LoVo (cell line): ENCODE results near the gene GMFB.

Experiments
- DNase-seq: peaks from one replicate; pipeline ENCODE4 v3.0.0-alpha.2; 2016; ENCODE audit warnings: low spot score

The GMFB gene

GRCh38 chr14:54488646-54489317 is at the start of gene GMFB:
Gene GMFB, minus strand, starts transcription at chr14:54488980. Its CDS starts 53 bp downstream, at chr14:54488927.
- DNase-seq, result peak; percentile 92

GRCh38 chr14:54538055-54538454 is 49.3 kb upstream of the GMFB start:
- DNase-seq, result no peak

GRCh38 chr14:54537651-54538050 is 48.9 kb upstream of the GMFB start:
- DNase-seq, result peak; percentile 4

- DNase-seq, result no peak
These were observed 46.9 kb upstream of the GMFB start for GRCh38 chr14:54535646-54536045.

GRCh38 chr14:54535126-54535525 is 46.3 kb upstream of the GMFB start:
- DNase-seq, result no peak

- no peak for DNase-seq
These were observed 44.3 kb upstream of the GMFB start for GRCh38 chr14:54533100-54533499.

GRCh38 chr14:54532111-54533012 is 43.6 kb upstream of the GMFB start:
- no peak for DNase-seq

- peak; percentile 28 for DNase-seq
These were observed 41.0 kb upstream of the GMFB start for GRCh38 chr14:54529811-54530210.

- no peak for DNase-seq
These were observed 40.2 kb upstream of the GMFB start for GRCh38 chr14:54528973-54529372.

GRCh38 chr14:54524410-54524809 is 35.6 kb upstream of the GMFB start:
- DNase-seq, result no peak

- DNase-seq, result no peak
These were observed 27.9 kb upstream of the GMFB start for GRCh38 chr14:54516709-54517108.

GRCh38 chr14:54515670-54516069 is 26.9 kb upstream of the GMFB start:
- DNase-seq, result no peak

- no peak for DNase-seq
These were observed 23.6 kb upstream of the GMFB start for GRCh38 chr14:54512393-54512792.

GRCh38 chr14:54509546-54510501 is 21.0 kb upstream of the GMFB start, which contains the start of gene CGRRF1:
Gene CGRRF1, plus strand, starts transcription at chr14:54509906. Its CDS starts 54 bp downstream, at chr14:54509960.
- DNase-seq, result peak; percentile 99

- DNase-seq, result no peak
These were observed 14.7 kb upstream of the GMFB start for GRCh38 chr14:54503486-54503885.

- no peak for DNase-seq
These were observed 13.8 kb upstream of the GMFB start for GRCh38 chr14:54502602-54503001.

- DNase-seq, result no peak
These were observed 12.7 kb upstream of the GMFB start for GRCh38 chr14:54501480-54501879.

- no peak for DNase-seq
These were observed 12.0 kb upstream of the GMFB start for GRCh38 chr14:54500744-54501143.

GRCh38 chr14:54498579-54498978 is 9.8 kb upstream of the GMFB start:
- DNase-seq, result no peak

- DNase-seq, result no peak
These were observed 9.3 kb upstream of the GMFB start for GRCh38 chr14:54498095-54498531.

GRCh38 chr14:54497224-54497623 is 8.4 kb upstream of the GMFB start:
- DNase-seq, result no peak

- DNase-seq, result no peak
These were observed 4.5 kb upstream of the GMFB start for GRCh38 chr14:54493293-54493692.
